GM10266 (cell line): ENCODE measurements around the gene ADCY5.

Experiments
- DNase-seq: peaks from one replicate; pipeline ENCODE4 v3.0.0; 2012; ENCODE audit errors: extremely low spot score
- CTCF ChIP-seq: IDR thresholded peaks from 2 replicates; pipeline ENCODE4 v1.5.1; 2012; ENCODE audit warnings: mild to moderate bottlenecking, low read depth; ENCODE audit not compliant: control insufficient read depth, insufficient read depth; ENCODE audit errors: missing control alignments

The ADCY5 gene

DNA sequence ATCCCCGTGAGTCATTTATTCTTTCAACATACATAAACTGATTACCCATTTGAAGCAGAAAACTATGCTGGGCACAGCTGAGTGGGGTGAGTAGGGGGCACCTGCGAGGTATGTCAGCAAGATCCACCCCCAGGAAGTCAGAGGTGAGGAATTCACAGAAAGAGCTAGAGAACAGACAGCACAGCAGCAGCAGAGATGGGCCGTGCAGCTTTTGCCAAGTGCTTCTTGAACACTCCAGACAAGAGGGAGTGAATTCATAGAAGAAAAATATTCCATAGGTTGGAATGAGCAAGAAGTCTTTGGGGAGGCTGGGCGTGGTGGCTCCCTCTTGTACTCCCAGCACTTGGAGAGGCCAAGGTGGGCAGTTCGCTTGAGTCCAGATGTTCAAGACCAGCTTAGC lies 9.4 kb upstream of the ADCY5 start:
- TF ChIP-seq CTCF, result no peak
- no peak for DNase-seq

DNA sequence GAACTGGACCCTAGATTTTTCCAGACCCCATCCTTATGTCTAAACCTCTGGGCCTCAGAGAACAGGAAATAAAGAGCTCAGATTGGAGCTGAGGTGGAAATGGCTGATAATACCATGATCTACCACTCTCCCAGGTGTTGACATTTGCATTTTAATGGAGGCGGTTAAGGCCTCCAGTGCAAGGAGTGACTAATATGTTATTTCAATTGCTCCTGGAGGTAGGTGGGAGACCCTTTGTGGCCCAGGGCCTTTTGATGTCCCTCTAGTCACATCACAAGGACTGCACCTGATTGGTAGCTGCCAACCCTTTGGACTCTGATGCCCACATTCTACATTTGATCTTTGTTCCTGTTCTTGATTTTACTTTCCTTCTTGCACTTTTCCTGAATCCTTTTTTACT lies 9.0 kb upstream of the ADCY5 start:
- TF ChIP-seq CTCF, result no peak
- no peak for DNase-seq

DNA sequence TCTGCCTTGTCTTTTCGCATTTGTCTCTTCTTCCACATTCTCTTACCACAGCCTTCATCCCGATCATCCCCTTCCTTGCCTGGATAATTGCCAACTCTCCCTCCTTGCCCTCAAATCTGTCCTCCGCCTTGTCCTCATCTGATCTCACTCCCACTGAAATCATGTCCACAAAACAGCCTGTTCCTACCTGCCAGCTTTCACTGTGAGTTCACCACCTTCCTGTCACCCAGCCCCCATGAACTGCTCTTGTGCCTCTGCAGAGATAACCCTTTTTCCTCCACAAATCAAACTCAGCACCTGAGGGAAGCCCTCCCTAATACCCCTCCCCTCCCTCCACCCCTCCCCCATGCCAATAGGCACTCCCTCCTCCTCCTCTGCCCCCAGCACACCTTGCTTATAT lies 4.8 kb upstream of the ADCY5 start:
- no peak for TF ChIP-seq CTCF
- DNase-seq, result no peak

GRCh38 chr3:123451186-123451585 lies 2.3 kb upstream of the ADCY5 start:
- DNase-seq, result no peak
- TF ChIP-seq CTCF, result no peak

DNA sequence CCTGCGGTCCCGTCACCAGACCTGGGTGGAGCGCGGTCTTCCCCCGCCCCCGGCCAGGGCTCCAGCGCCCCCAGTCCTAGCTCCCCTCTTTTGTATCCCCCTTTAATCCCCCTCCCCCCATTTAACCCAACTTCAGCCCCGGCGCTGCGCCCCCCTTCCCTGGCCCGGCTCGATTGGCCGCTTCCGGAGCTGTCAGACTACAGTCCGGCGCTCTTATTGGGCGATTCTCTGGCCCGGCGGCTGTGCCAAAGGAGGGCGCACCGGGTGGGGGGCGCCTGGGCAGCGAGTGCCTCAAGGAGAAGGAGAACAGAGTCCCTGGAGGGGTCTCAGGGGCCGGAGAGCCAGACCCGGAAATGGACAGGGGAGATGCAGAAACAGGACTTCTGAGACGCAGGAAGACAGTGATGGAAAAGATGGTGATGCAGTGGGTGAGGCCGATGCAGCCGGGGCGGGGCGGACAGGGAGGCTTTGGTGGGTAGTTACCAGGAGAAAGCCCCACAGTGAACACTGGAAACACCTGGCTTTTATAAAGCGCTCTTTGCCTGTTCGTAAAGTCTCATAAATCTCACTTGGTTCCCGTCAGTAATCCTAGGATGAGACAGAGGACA lies 1.2 kb upstream of the ADCY5 start:
- DNase-seq, result no peak
- TF ChIP-seq CTCF, result no peak

DNA sequence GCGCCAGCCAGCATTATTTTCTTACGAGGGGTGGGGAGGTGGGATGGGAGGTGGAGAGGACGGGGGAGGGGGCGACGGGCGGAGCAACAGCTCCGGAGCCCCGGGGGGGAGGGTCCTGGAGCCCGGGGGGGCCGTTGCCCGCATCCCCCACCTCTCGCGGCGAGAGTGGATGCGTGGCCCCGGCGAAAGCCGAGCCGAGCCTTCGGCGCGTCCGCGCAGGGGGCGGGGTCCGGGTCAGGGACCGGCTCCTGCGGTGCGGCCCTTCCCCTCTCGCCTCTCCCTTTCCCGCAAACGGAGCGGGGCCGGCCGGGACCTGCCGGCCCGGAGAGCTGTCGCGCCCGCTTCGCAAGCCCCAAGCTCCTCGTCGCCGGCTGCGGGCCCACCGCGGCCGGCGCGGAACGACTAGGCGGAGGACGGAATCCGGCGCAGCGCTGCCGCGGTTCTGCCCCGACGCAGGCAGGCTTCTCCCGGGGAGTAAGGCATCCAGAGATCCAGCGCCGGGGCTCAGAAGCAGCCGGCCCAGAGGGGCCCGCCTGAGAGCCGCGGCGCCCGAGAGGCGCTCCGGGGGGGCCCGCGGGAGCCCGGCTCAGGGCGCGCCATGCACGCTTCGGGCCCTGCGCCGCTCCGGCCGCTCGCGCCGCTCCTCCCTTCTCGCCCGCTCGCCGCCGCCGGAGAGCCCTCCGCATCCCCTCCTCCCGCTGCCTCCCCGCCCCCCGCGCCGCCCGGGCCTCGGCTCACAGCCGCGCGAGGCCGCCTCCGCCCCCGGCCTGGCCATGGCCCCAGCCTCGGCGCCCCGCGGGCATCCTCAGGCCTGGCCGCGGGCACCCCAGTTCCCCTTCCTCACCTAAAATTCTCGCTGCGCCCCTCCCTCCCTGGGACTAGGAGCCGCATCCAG lies 459 bp upstream of the ADCY5 start:
- TF ChIP-seq CTCF, result no peak
- DNase-seq, result peak; percentile 58
